Stimulated activated CD4-positive, alpha-beta T cell treated with anti-CD3 and anti-CD28 coated beads, Interleukin-1b, Interleukin-23, amount 100 ng/mL, for 48 hours (primary cell): ENCODE measurements around the gene TMIGD1.
A peak's percentile ranks its signal among the peaks of the same experiment; 100 is the strongest.

Experiments
- DNase-seq: peaks from one replicate; pipeline ENCODE4 v3.0.0-alpha.2; 2020

Gene TMIGD1

GRCh38 chr17:30323895-30324319, 9.9 kb downstream of the TMIGD1 start:
- DNase-seq, result peak; percentile 55

GRCh38 chr17:30323262-30323894, 10.5 kb downstream of the TMIGD1 start:
- peak; percentile 8 for DNase-seq

GRCh38 chr17:30321314-30321713, 12.5 kb downstream of the TMIGD1 start:
- no peak for DNase-seq

- DNase-seq, result no peak
Observed at GRCh38 chr17:30318155-30318554, 15.7 kb downstream of the TMIGD1 start.

GRCh38 chr17:30316736-30317135, 17.1 kb downstream of the TMIGD1 start:
- DNase-seq, result no peak

GRCh38 chr17:30315106-30315505, 18.8 kb downstream of the TMIGD1 start:
- DNase-seq, result no peak

- no peak for DNase-seq
Observed at GRCh38 chr17:30314474-30314873, 19.4 kb downstream of the TMIGD1 start.

- DNase-seq, result no peak
Observed at GRCh38 chr17:30312226-30312625, 21.6 kb downstream of the TMIGD1 start.

GRCh38 chr17:30310562-30310961, 23.3 kb downstream of the TMIGD1 start:
- no peak for DNase-seq

- no peak for DNase-seq
Observed at GRCh38 chr17:30309591-30309990, 24.3 kb downstream of the TMIGD1 start.

GRCh38 chr17:30308406-30308805, 25.5 kb downstream of the TMIGD1 start:
- DNase-seq, result no peak

- DNase-seq, result no peak
Observed at GRCh38 chr17:30304778-30305177, 29.1 kb downstream of the TMIGD1 start.

- DNase-seq, result no peak
Observed at GRCh38 chr17:30302241-30302640, 31.6 kb downstream of the TMIGD1 start.

GRCh38 chr17:30300818-30301217, 33.0 kb downstream of the TMIGD1 start:
- DNase-seq, result no peak

GRCh38 chr17:30299000-30299399, 34.9 kb downstream of the TMIGD1 start:
- DNase-seq, result no peak

- no peak for DNase-seq
Observed at GRCh38 chr17:30297715-30298114, 36.1 kb downstream of the TMIGD1 start.

GRCh38 chr17:30296499-30297080, 37.3 kb downstream of the TMIGD1 start:
- DNase-seq, result no peak

- no peak for DNase-seq
Observed at GRCh38 chr17:30292286-30292858, 41.5 kb downstream of the TMIGD1 start.

GRCh38 chr17:30291543-30292285, 42.1 kb downstream of the TMIGD1 start, which contains the start of gene BLMH:
Gene BLMH (minus strand): TSS chr17:30291944. CDS start chr17:30291819, 125 bp downstream.
- DNase-seq, result peak; percentile 79

- peak; percentile 13 for DNase-seq
Observed at GRCh38 chr17:30290696-30291542, 42.9 kb downstream of the TMIGD1 start.

GRCh38 chr17:30290077-30290476, 43.8 kb downstream of the TMIGD1 start:
- no peak for DNase-seq

GRCh38 chr17:30279156-30279555, 54.7 kb downstream of the TMIGD1 start:
- DNase-seq, result no peak

GRCh38 chr17:30278032-30278431, 55.8 kb downstream of the TMIGD1 start:
- DNase-seq, result no peak
